Hematopoietic multipotent progenitor cell (in vitro differentiated cells): ENCODE measurements around the gene WFDC1. TPM values are rescaled to one million over a fixed set of nuclear protein-coding genes. Genes with fewer than 3 reads are reported as not detected.

ENCODE experiments used
- DNase-seq, 3 donors: peaks; one replicate each; pipeline ENCODE4 v3.0.0-alpha.2; 2011 to 2015; ENCODE audit warnings: low read depth in 2 of 3, low spot score in 2 of 3
- total RNA-seq: library from RNA; depleted of rRNA; stranded (reverse); fragments of >200 nt; gene quantifications from one replicate; pipeline ENCODE4 v1.2.3, GENCODE V29; 2012

WFDC1 gene
- total RNA-seq, 1 donor: 2.4 TPM

- no peak for DNase-seq
Observed at GRCh38 chr16:84299734-84300440, 5.2 kb downstream of the WFDC1 start.

- no peak for DNase-seq
Observed at GRCh38 chr16:84302111-84302954, 7.7 kb downstream of the WFDC1 start.

- DNase-seq: no peak
Observed at GRCh38 chr16:84303023-84303422, 8.3 kb downstream of the WFDC1 start.

GRCh38 chr16:84303516-84303915 lies 8.8 kb downstream of the WFDC1 start:
- no peak for DNase-seq

- DNase-seq: no peak
Observed at GRCh38 chr16:84306564-84306963, 11.9 kb downstream of the WFDC1 start.

- DNase-seq: peak in 1 of 3 donors; percentile 31
Observed at GRCh38 chr16:84307209-84307954, 12.7 kb downstream of the WFDC1 start.

- peak in 2 of 3 donors; percentile 46 to 72 for DNase-seq
Observed at GRCh38 chr16:84308120-84308519, 13.4 kb downstream of the WFDC1 start.

GRCh38 chr16:84310642-84311041 lies 16.0 kb downstream of the WFDC1 start:
- DNase-seq: no peak

GRCh38 chr16:84312783-84313382 lies 18.2 kb downstream of the WFDC1 start:
- DNase-seq: no peak

GRCh38 chr16:84313921-84314320 lies 19.2 kb downstream of the WFDC1 start:
- DNase-seq: no peak

- no peak for DNase-seq
Observed at GRCh38 chr16:84314373-84314772, 19.7 kb downstream of the WFDC1 start.

- DNase-seq: no peak
Observed at GRCh38 chr16:84314814-84315213, 20.1 kb downstream of the WFDC1 start.

- DNase-seq: no peak
Observed at GRCh38 chr16:84315422-84315821, 20.7 kb downstream of the WFDC1 start.

GRCh38 chr16:84318091-84318975 lies 23.7 kb downstream of the WFDC1 start:
- no peak for DNase-seq

- DNase-seq: no peak
Observed at GRCh38 chr16:84319146-84319760, 24.6 kb downstream of the WFDC1 start.

GRCh38 chr16:84320511-84320910 lies 25.8 kb downstream of the WFDC1 start:
- no peak for DNase-seq

GRCh38 chr16:84321932-84322331 lies 27.3 kb downstream of the WFDC1 start:
- no peak for DNase-seq

- no peak for DNase-seq
Observed at GRCh38 chr16:84322749-84323148, 28.1 kb downstream of the WFDC1 start.

GRCh38 chr16:84323606-84324005 lies 28.9 kb downstream of the WFDC1 start:
- DNase-seq: no peak
